Ovary (tissue), 3 donors: ENCODE results near the gene YIPF1.

ENCODE experiments used
- POLR2A ChIP-seq: fragments of 450-650 bp; IDR thresholded peaks from one replicate; pipeline ENCODE4 v1.6.1; 2017; ENCODE audit warnings: antibody characterized with exemption, mild to moderate bottlenecking, moderate library complexity
- TF ChIP-seq, protein P1 (sequence below), 3 donors: fragments of 450-650 bp in 2 of 3; fragments of 200-600 bp in 1 of 3; IDR thresholded peaks; one replicate each; pipeline versions ENCODE4 v1.5.1 to v1.8.0; 2016 to 2022; ENCODE audit warnings: antibody characterized with exemption in 3 of 3, mild to moderate bottlenecking in 1 of 3
- donor health status: DM: no; HTN: no; CAD: no.

- TF ChIP-seq, protein P1, sequence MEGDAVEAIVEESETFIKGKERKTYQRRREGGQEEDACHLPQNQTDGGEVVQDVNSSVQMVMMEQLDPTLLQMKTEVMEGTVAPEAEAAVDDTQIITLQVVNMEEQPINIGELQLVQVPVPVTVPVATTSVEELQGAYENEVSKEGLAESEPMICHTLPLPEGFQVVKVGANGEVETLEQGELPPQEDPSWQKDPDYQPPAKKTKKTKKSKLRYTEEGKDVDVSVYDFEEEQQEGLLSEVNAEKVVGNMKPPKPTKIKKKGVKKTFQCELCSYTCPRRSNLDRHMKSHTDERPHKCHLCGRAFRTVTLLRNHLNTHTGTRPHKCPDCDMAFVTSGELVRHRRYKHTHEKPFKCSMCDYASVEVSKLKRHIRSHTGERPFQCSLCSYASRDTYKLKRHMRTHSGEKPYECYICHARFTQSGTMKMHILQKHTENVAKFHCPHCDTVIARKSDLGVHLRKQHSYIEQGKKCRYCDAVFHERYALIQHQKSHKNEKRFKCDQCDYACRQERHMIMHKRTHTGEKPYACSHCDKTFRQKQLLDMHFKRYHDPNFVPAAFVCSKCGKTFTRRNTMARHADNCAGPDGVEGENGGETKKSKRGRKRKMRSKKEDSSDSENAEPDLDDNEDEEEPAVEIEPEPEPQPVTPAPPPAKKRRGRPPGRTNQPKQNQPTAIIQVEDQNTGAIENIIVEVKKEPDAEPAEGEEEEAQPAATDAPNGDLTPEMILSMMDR (IDR thresholded peaks at IDR 0.05), result no peak
- TF ChIP-seq POLR2A, result no peak
Measured at GRCh38 chr1:53868565-53868964, 21.0 kb downstream of the YIPF1 start.
